Measurements from ENCODE around the gene SMARCC1. TPM values are rescaled to one million over a fixed set of nuclear protein-coding genes. Genes with fewer than 3 reads are reported as not detected.
A peak's percentile ranks its signal among the peaks of the same experiment; 100 is the strongest.
"Not testable (repeated sequence)": the region's sequence is repeated elsewhere in the genome, so short reads cannot be mapped to it uniquely, and the experiment has no call there.

Gene SMARCC1
- total RNA-seq, 1 experiment from 2014 or later = 249 TPM

- no peak for TF ChIP-seq SOX15 (CRISPR knock-in tag; IDR thresholded peaks at IDR 0.05)
- TF ChIP-seq GTF2I (CRISPR knock-in tag; conservative IDR thresholded peaks at IDR 0.05) = no peak
- no peak for TF ChIP-seq IRF2 (CRISPR knock-in tag; IDR thresholded peaks at IDR 0.05; ENCODE audit: borderline replicate concordance, low read depth)
- no peak for TF ChIP-seq ZNF425 (CRISPR knock-in tag; conservative IDR thresholded peaks at IDR 0.05)
- no peak for TF ChIP-seq MLX (CRISPR knock-in tag; IDR thresholded peaks at IDR 0.05)
- Mint-ChIP-seq H3K27me3 (ENCODE audit: low read depth) (no peaks in the 10 kb centered on the region), H3K9me3 (no peaks in the 10 kb centered on the region), H3K4me1 (no peaks in the 10 kb centered on the region), H3K27ac (peak overlapping the region; percentile 9; the same call in 1 of the 2 replicates), H3K36me3 (peaks cover 73% of the 10 kb centered on the region), H3K4me3 (no peak overlapping the region)
- ChIA-PET CTCF (no interaction called here), POLR2A (interaction anchor here (0.6 kb wide), 1 partner anchor 31 kb away, joined by 3 read pairs; no protein-coding TSS in a partner anchor)
- no peak for ATAC-seq
- no peak for DNase-seq (ENCODE audit: low spot score)
These were observed 49.5 kb downstream of the SMARCC1 start for GRCh38 chr3:47732143-47732542.

GRCh38 chr3:47731061-47731460 lies 50.6 kb downstream of the SMARCC1 start:
- no peak for ATAC-seq
- CTCF ChIA-PET = no interaction called here
- POLR2A ChIA-PET = no interaction called here
- Mint-ChIP-seq H3K4me3 (no peak overlapping the region), H3K4me1 (no peaks in the 10 kb centered on the region), H3K27ac (peak overlapping the region; percentile 3; the same call in 1 of the 2 replicates), H3K9me3 (no peaks in the 10 kb centered on the region), H3K36me3 (peaks cover 74% of the 10 kb centered on the region), H3K27me3 (ENCODE audit: low read depth) (no peaks in the 10 kb centered on the region)
- DNase-seq (ENCODE audit: low spot score) = no peak
- no peak for TF ChIP-seq CREB1 (CRISPR knock-in tag; IDR thresholded peaks at IDR 0.05)
- TF ChIP-seq ZNF396 (CRISPR knock-in tag; IDR thresholded peaks at IDR 0.05; ENCODE audit: borderline replicate concordance) = no peak
- TF ChIP-seq USF1 (CRISPR knock-in tag; IDR thresholded peaks at IDR 0.05) = no peak
- no peak for TF ChIP-seq SMAD4 (CRISPR knock-in tag; IDR thresholded peaks at IDR 0.05)
- TF ChIP-seq NR3C1 (CRISPR knock-in tag; conservative IDR thresholded peaks at IDR 0.05; ENCODE audit: low read depth) = no peak
- TF ChIP-seq ZNF121 (CRISPR knock-in tag; IDR thresholded peaks at IDR 0.05) = no peak
- no peak for TF ChIP-seq ESRRA (CRISPR knock-in tag; IDR thresholded peaks at IDR 0.05; ENCODE audit: borderline replicate concordance)
- no peak for TF ChIP-seq ZNF232 (CRISPR knock-in tag; IDR thresholded peaks at IDR 0.05)

- H3K27ac Mint-ChIP-seq = peak overlapping the region; percentile 78; the same call in 1 of the 2 replicates
- ChIA-PET CTCF (no interaction called here), POLR2A (interaction anchor here (0.6 to 0.7 kb wide), 2 partner anchors 59 to 1284 kb away, joined by 3 to 4 read pairs; partner anchors contain the start of gene SMARCC1)
- ATAC-seq = no peak
- H3K36me3 Mint-ChIP-seq = peaks cover 45% of the 10 kb centered on the region
- H3K4me1 Mint-ChIP-seq = peaks cover 8% of the 10 kb centered on the region
- DNase-seq (ENCODE audit: low spot score) = no peak
- no peaks in the 10 kb centered on the region for H3K27me3 Mint-ChIP-seq (ENCODE audit: low read depth)
- H3K9me3 Mint-ChIP-seq = no peaks in the 10 kb centered on the region
- no peak for TF ChIP-seq NR3C1 (CRISPR knock-in tag; conservative IDR thresholded peaks at IDR 0.05; ENCODE audit: low read depth)
- TF ChIP-seq ZBTB43 (CRISPR knock-in tag; IDR thresholded peaks at IDR 0.05) = no peak
- H3K4me3 Mint-ChIP-seq = no peak overlapping the region
These were observed 58.8 kb downstream of the SMARCC1 start for GRCh38 chr3:47722859-47723258.

- not testable (repeated sequence) for ATAC-seq, H3K4me3 Mint-ChIP-seq
These were observed 64.2 kb downstream of the SMARCC1 start for GRCh38 chr3:47717448-47717847.

More at GRCh38 chr3:47717448-47717847, 64.2 kb downstream of the SMARCC1 start:
- CTCF ChIA-PET; POLR2A ChIA-PET; H3K9me3 Mint-ChIP-seq; H3K4me1 Mint-ChIP-seq; H3K27me3 Mint-ChIP-seq (ENCODE audit: low read depth); DNase-seq (ENCODE audit: low spot score); H3K27ac Mint-ChIP-seq: not testable (repeated sequence)
- H3K36me3 Mint-ChIP-seq = peaks cover 58% of the 10 kb centered on the region
